HG02678 (cell line): ENCODE measurements around the gene SFXN3.

Experiments used
- ATAC-seq: cut with Tn5 transposase; IDR thresholded peaks from one replicate; pipeline ENCODE4 v1.9.1; 2021; ENCODE audit warnings: mild to moderate bottlenecking, moderate library complexity; ENCODE audit not compliant: unreplicated experiment

SFXN3 gene

DNA sequence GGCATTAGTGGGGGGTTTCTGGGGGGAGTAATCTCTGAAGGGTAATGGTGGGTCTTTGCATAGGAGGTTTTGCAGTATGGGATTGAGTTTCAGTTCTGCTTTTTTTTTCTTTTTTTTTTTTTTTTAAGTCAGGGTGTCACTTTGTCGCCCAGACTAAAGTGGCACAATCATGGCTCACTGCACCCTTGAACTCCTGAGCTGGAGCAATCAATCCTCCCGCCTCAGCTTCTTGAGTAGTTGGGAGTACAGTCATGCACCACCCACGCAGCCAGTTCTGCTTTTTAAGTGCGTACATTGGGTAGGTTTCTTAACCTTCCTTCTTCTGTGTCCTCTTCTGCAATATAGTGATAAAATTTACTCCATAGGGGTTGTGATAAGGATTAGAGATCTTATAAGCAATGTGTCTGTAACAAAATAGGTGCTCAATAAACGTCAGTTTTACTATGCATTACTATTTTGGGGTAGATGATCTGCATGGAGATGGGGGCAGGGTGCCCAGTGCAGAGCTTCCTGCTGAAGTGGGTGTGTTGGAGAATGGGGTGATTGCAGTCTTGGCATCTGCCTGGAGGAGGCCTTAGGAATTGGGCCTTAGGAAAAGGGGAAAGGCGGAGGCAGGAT is 40.3 kb downstream of the SFXN3 start:
- no peak for ATAC-seq

- ATAC-seq = no peak
Measured at GRCh38 chr10:101071885-101072433, 40.9 kb downstream of the SFXN3 start.

DNA sequence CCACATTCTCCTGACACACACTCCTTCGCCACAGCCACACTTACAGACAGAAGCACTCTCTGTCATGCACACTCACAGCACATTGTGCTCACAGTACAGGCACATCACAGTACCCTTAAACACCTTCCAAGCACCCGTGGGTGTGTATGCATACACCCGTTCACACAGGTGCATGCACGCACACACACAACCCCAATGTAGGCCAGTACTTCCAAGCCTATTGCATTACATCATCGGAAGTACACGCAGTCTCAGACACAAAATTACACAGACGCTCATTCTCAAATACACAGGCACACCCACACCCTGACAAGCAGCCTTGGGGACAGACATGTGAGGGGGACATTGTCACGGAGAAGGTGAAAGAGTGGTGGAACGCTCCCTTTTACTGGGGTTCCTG is 41.9 kb downstream of the SFXN3 start:
- ATAC-seq = no peak

- no peak for ATAC-seq
Measured at GRCh38 chr10:101073631-101074030, 42.6 kb downstream of the SFXN3 start.

DNA sequence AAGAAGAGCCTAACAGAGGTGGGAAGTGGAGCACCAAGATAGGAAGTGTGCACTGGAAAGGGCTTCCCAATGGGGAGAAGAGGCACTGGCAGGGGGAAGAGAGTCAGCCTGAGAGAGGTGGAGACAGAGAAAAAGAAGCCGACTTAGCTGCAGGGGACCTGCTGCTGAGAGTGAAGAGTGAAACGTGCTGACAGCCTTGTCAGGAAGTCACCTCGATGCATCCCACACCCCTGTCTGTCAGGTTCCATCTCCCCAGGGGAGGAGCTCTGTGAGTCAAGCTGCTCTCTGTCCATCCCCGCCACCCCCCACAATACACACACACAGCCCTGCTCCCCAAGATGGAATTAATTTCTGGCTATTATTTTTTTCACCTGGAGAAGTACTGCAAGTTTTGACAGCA is 44.7 kb downstream of the SFXN3 start:
- ATAC-seq = no peak

DNA sequence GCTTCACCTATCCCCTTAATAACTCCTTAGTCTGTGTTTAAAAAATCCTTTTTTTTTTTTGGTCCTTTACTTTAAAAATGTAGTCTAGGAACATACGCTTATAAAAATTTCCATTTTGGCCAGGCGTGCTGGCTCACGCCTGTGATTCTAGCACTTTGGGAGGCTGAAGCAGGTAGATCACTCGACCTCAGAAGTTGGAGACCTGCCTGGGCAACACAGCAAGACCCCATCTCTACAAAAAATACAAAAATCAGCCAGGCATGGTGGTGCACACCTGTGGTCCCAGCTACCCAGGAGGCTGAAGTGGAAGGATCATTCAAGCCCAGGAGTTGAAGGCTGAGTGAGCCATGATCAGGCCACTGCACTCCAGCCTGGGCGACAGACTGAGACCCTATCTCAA is 45.6 kb downstream of the SFXN3 start:
- ATAC-seq = no peak

DNA sequence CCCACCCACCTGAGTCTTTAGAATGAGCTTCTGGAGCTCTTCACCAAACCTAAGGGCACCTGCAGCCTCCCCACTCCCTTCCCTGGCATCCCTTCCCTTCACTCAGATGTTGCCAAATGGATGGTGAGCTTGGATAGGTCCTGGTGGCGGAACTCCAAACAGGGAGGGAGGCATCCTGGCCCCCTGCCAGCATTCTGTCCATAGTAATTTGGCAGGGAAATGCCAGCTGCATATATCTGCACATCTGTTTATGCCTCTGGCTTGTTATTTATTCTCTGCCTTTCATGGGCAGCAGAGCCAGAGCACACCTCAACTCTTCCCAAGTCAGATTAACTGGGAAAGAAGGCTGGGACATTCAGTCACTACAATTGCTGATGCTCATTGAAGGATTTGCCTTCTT is 48.8 kb downstream of the SFXN3 start:
- no peak for ATAC-seq

GRCh38 chr10:101080933-101081931 is 50.2 kb downstream of the SFXN3 start:
- no peak for ATAC-seq

- no peak for ATAC-seq
Measured at GRCh38 chr10:101085846-101086245, 54.8 kb downstream of the SFXN3 start.

DNA sequence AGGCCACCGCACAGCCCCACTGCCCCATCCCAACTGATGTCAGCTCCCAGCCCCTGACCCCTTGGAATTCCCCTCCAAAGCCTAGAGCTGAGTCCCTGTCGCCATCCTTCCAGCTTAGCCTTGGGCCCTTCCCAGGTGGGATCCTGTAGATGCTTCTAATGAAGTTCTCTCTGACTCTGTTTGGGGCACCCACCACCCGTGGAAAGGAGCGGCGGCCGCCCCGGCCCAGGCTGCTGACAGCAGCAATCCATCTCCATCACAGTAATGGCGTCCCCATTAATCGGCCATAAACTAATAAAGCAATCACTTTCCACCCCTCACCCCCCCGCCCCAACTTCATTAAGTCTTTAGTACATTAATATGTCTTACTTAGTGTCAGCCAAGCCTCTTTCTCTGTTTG is 56.3 kb downstream of the SFXN3 start:
- no peak for ATAC-seq

DNA sequence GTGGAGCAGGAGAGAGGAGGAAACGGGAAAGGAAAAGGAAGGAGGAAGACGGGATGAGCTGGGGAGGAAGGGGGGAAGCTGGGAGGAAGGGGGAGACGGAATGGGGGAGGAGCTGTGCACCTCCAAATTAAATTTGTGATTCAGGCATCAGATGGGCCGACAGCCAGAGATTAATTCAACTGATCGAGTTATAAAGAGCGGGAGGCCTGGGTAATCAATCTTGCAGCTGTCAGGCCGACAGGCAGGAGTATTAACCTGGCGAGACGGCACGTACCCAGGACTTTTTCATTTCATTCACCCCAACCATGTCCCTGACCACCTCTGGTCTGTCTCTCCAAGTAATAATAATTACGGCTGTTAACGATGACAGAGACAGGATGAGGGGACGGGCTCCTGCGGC is 56.9 kb downstream of the SFXN3 start:
- ATAC-seq = no peak

GRCh38 chr10:101089520-101090299 is 58.7 kb downstream of the SFXN3 start:
- ATAC-seq = no peak

DNA sequence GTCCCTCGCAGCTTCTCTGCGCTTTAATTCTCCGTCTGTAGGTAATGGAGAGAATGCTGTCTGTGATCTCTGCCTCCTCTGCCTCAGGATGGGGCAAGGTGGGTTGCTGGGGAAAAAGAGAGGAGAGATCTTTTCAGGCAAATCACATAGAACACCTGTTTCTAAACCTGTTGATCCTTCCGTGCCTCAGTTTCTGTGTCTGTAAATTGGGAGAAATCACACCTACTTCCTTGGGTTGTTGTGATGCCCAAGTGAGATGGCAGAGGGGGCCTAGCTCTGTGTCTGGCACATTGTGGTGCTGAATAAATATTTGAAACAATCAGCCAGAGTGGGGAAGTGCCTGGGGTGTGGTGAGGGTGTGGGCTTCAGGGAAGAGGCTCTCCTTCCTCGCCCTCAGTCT is 59.6 kb downstream of the SFXN3 start:
- no peak for ATAC-seq
